ENCODE results near the gene PMM2. TPM values are rescaled to one million over a fixed set of nuclear protein-coding genes. Genes with fewer than 3 reads are reported as not detected.

PMM2 gene
- total and polyA plus RNA-seq, 2 experiments from 2014 or later: 38.2 to 60.4 TPM

GRCh38 chr16:8776129-8776584, 21.5 kb upstream of the PMM2 start:
- Histone ChIP-seq H3K36me3 (ENCODE audit: insufficient read depth) (no peaks in the 10 kb centered on the region), H3K27ac (ENCODE audit: low read depth) (no peak overlapping the region), H3K27me3 (ENCODE audit: insufficient read depth) (no peaks in the 10 kb centered on the region), H3K79me2 (replicated peaks; ENCODE audit: insufficient read depth) (no peaks in the 10 kb centered on the region), H3K4me2 (no peak overlapping the region), H2AFZ (no peak overlapping the region), H3F3A (replicated peaks; ENCODE audit: low read depth) (no peaks in the 10 kb centered on the region), H3K9me2 (ENCODE audit: insufficient read depth) (no peaks in the 10 kb centered on the region), H3K4me3 (no peak overlapping the region), H4K20me1 (replicated peaks; ENCODE audit: insufficient read depth) (no peaks in the 10 kb centered on the region), H3K4me1 (ENCODE audit: insufficient read depth) (no peaks in the 10 kb centered on the region)
- DNase-seq (ENCODE audit: low spot score) (peak; percentile 16), ATAC-seq (peak; percentile 50)
- no peak overlapping the region for H3K4me3 Mint-ChIP-seq
- no peaks in the 10 kb centered on the region for H3K9me3 Mint-ChIP-seq
- TF ChIP-seq JUNB (IDR thresholded peaks at IDR 0.05; ENCODE audit: unreplicated experiment): no peak
- no peak for TF ChIP-seq CTCF (conservative IDR thresholded peaks at IDR 0.05; ENCODE audit: low read depth in 2 of 2)
- TF ChIP-seq, protein P1, sequence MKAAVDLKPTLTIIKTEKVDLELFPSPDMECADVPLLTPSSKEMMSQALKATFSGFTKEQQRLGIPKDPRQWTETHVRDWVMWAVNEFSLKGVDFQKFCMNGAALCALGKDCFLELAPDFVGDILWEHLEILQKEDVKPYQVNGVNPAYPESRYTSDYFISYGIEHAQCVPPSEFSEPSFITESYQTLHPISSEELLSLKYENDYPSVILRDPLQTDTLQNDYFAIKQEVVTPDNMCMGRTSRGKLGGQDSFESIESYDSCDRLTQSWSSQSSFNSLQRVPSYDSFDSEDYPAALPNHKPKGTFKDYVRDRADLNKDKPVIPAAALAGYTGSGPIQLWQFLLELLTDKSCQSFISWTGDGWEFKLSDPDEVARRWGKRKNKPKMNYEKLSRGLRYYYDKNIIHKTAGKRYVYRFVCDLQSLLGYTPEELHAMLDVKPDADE (IDR thresholded peaks at IDR 0.05): no peak
- TF ChIP-seq ZNF114 (CRISPR knock-in tag; IDR thresholded peaks at IDR 0.05): no peak
- TF ChIP-seq, protein P2, sequence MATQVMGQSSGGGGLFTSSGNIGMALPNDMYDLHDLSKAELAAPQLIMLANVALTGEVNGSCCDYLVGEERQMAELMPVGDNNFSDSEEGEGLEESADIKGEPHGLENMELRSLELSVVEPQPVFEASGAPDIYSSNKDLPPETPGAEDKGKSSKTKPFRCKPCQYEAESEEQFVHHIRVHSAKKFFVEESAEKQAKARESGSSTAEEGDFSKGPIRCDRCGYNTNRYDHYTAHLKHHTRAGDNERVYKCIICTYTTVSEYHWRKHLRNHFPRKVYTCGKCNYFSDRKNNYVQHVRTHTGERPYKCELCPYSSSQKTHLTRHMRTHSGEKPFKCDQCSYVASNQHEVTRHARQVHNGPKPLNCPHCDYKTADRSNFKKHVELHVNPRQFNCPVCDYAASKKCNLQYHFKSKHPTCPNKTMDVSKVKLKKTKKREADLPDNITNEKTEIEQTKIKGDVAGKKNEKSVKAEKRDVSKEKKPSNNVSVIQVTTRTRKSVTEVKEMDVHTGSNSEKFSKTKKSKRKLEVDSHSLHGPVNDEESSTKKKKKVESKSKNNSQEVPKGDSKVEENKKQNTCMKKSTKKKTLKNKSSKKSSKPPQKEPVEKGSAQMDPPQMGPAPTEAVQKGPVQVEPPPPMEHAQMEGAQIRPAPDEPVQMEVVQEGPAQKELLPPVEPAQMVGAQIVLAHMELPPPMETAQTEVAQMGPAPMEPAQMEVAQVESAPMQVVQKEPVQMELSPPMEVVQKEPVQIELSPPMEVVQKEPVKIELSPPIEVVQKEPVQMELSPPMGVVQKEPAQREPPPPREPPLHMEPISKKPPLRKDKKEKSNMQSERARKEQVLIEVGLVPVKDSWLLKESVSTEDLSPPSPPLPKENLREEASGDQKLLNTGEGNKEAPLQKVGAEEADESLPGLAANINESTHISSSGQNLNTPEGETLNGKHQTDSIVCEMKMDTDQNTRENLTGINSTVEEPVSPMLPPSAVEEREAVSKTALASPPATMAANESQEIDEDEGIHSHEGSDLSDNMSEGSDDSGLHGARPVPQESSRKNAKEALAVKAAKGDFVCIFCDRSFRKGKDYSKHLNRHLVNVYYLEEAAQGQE (IDR thresholded peaks at IDR 0.05; ENCODE audit: unreplicated experiment): no peak
- no peak for TF ChIP-seq ZNF331 (CRISPR knock-in tag; IDR thresholded peaks at IDR 0.05; ENCODE audit: low read depth)
- no peak for TF ChIP-seq CREB1 (CRISPR knock-in tag; IDR thresholded peaks at IDR 0.05; ENCODE audit: low read depth)
- no peak for TF ChIP-seq ZNF462 (CRISPR knock-in tag; IDR thresholded peaks at IDR 0.05)
- TF ChIP-seq STAT1 (IDR thresholded peaks at IDR 0.05; ENCODE audit: unreplicated experiment): no peak
- no peak for TF ChIP-seq EZH2phosphoT487 (IDR thresholded peaks at IDR 0.05; ENCODE audit: unreplicated experiment)
- TF ChIP-seq EZH2 (IDR thresholded peaks at IDR 0.05; ENCODE audit: low read depth, unreplicated experiment): no peak
- TF ChIP-seq NANOG (IDR thresholded peaks at IDR 0.05; ENCODE audit: borderline replicate concordance): no peak
- TF ChIP-seq POLR2AphosphoS5 (IDR thresholded peaks at IDR 0.05; ENCODE audit: low read depth): no peak
- H3K27ac Mint-ChIP-seq: no peak overlapping the region
- H3K27me3 Mint-ChIP-seq (ENCODE audit: insufficient read depth, low read depth, poor library complexity): peaks cover 3% of the 10 kb centered on the region
- H3K4me1 Mint-ChIP-seq: no peaks in the 10 kb centered on the region
- peaks cover 6% of the 10 kb centered on the region; the same call in 2 of the 3 replicates for H3K36me3 Mint-ChIP-seq (ENCODE audit: low read depth)
